Measurements from ENCODE around the gene APBA2.

The APBA2 gene

GRCh38 chr15:28914483-28915023, 28.8 kb downstream of the APBA2 start:
- H3K27ac Mint-ChIP-seq, result no peak overlapping the region
- H3K4me3 Mint-ChIP-seq, result no peak overlapping the region
- H3K9me3 Mint-ChIP-seq, result no peaks in the 10 kb centered on the region
- no peaks in the 10 kb centered on the region for H3K27me3 Mint-ChIP-seq
- H3K4me1 Mint-ChIP-seq, result peaks cover 58% of the 10 kb centered on the region
- no peaks in the 10 kb centered on the region for H3K36me3 Mint-ChIP-seq

- Mint-ChIP-seq H3K4me1 (peaks cover 58% of the 10 kb centered on the region), H3K36me3 (no peaks in the 10 kb centered on the region), H3K27ac (no peak overlapping the region), H3K9me3 (no peaks in the 10 kb centered on the region), H3K27me3 (no peaks in the 10 kb centered on the region), H3K4me3 (no peak overlapping the region)
These were observed 29.5 kb downstream of the APBA2 start for GRCh38 chr15:28915041-28915810.

GRCh38 chr15:28915935-28916334, 30.2 kb downstream of the APBA2 start:
- peaks cover 59% of the 10 kb centered on the region for H3K4me1 Mint-ChIP-seq
- no peaks in the 10 kb centered on the region for H3K27me3 Mint-ChIP-seq
- H3K36me3 Mint-ChIP-seq, result no peaks in the 10 kb centered on the region
- H3K9me3 Mint-ChIP-seq, result no peaks in the 10 kb centered on the region
- no peak overlapping the region for H3K4me3 Mint-ChIP-seq
- H3K27ac Mint-ChIP-seq, result no peak overlapping the region

GRCh38 chr15:28917791-28918140, 32.0 kb downstream of the APBA2 start:
- Mint-ChIP-seq H3K27ac (peak overlapping the region; percentile 85), H3K4me3 (peak overlapping the region; percentile 23), H3K27me3 (no peaks in the 10 kb centered on the region), H3K36me3 (peaks cover 7% of the 10 kb centered on the region), H3K9me3 (no peaks in the 10 kb centered on the region), H3K4me1 (peaks cover 56% of the 10 kb centered on the region)

- H3K4me1 Mint-ChIP-seq, result peaks cover 61% of the 10 kb centered on the region
- no peaks in the 10 kb centered on the region for H3K9me3 Mint-ChIP-seq
- peak overlapping the region; percentile 23 for H3K4me3 Mint-ChIP-seq
- H3K36me3 Mint-ChIP-seq, result peaks cover 8% of the 10 kb centered on the region
- no peaks in the 10 kb centered on the region for H3K27me3 Mint-ChIP-seq
- peak overlapping the region; percentile 85 for H3K27ac Mint-ChIP-seq
These were observed 32.6 kb downstream of the APBA2 start for GRCh38 chr15:28918141-28918983.

GRCh38 chr15:28919201-28919635, 33.4 kb downstream of the APBA2 start:
- Mint-ChIP-seq H3K9me3 (no peaks in the 10 kb centered on the region), H3K27me3 (no peaks in the 10 kb centered on the region), H3K36me3 (peaks cover 8% of the 10 kb centered on the region), H3K4me1 (peaks cover 63% of the 10 kb centered on the region), H3K27ac (no peak overlapping the region), H3K4me3 (peak overlapping the region; percentile 75)

- H3K4me1 Mint-ChIP-seq, result peaks cover 70% of the 10 kb centered on the region
- H3K4me3 Mint-ChIP-seq, result peak overlapping the region; percentile 75
- H3K9me3 Mint-ChIP-seq, result no peaks in the 10 kb centered on the region
- no peaks in the 10 kb centered on the region for H3K27me3 Mint-ChIP-seq
- H3K27ac Mint-ChIP-seq, result peak overlapping the region; percentile 46
- peaks cover 10% of the 10 kb centered on the region for H3K36me3 Mint-ChIP-seq
These were observed 34.2 kb downstream of the APBA2 start for GRCh38 chr15:28919679-28920655.

- H3K27me3 Mint-ChIP-seq, result no peaks in the 10 kb centered on the region
- no peaks in the 10 kb centered on the region for H3K9me3 Mint-ChIP-seq
- peak overlapping the region; percentile 38 for H3K27ac Mint-ChIP-seq
- H3K4me3 Mint-ChIP-seq, result peak overlapping the region; percentile 75
- H3K4me1 Mint-ChIP-seq, result peaks cover 79% of the 10 kb centered on the region
- H3K36me3 Mint-ChIP-seq, result peaks cover 11% of the 10 kb centered on the region
These were observed 35.1 kb downstream of the APBA2 start for GRCh38 chr15:28920781-28921331.

GRCh38 chr15:28921336-28921735, 35.6 kb downstream of the APBA2 start:
- Mint-ChIP-seq H3K27me3 (no peaks in the 10 kb centered on the region), H3K9me3 (no peaks in the 10 kb centered on the region), H3K4me3 (peak overlapping the region; percentile 75), H3K4me1 (peaks cover 82% of the 10 kb centered on the region), H3K36me3 (peaks cover 11% of the 10 kb centered on the region), H3K27ac (peak overlapping the region; percentile 38)

- Mint-ChIP-seq H3K4me1 (peaks cover 81% of the 10 kb centered on the region), H3K27ac (no peak overlapping the region), H3K36me3 (peaks cover 13% of the 10 kb centered on the region), H3K27me3 (no peaks in the 10 kb centered on the region), H3K9me3 (no peaks in the 10 kb centered on the region), H3K4me3 (no peak overlapping the region)
These were observed 36.3 kb downstream of the APBA2 start for GRCh38 chr15:28921919-28922706.

- H3K36me3 Mint-ChIP-seq, result peaks cover 15% of the 10 kb centered on the region
- H3K4me1 Mint-ChIP-seq, result peaks cover 81% of the 10 kb centered on the region
- H3K27me3 Mint-ChIP-seq, result no peaks in the 10 kb centered on the region
- no peak overlapping the region for H3K27ac Mint-ChIP-seq
- H3K9me3 Mint-ChIP-seq, result no peaks in the 10 kb centered on the region
- no peak overlapping the region for H3K4me3 Mint-ChIP-seq
These were observed 36.9 kb downstream of the APBA2 start for GRCh38 chr15:28922707-28923012.

GRCh38 chr15:28923726-28924280, 38.0 kb downstream of the APBA2 start:
- Mint-ChIP-seq H3K4me1 (peaks cover 80% of the 10 kb centered on the region), H3K27ac (peak overlapping the region; percentile 25), H3K4me3 (no peak overlapping the region), H3K9me3 (no peaks in the 10 kb centered on the region), H3K27me3 (no peaks in the 10 kb centered on the region), H3K36me3 (peaks cover 18% of the 10 kb centered on the region)

- Mint-ChIP-seq H3K9me3 (no peaks in the 10 kb centered on the region), H3K4me3 (no peak overlapping the region), H3K36me3 (peaks cover 21% of the 10 kb centered on the region), H3K4me1 (peaks cover 68% of the 10 kb centered on the region), H3K27ac (peak overlapping the region; percentile 70), H3K27me3 (no peaks in the 10 kb centered on the region)
These were observed 41.3 kb downstream of the APBA2 start for GRCh38 chr15:28927043-28927442.

- Mint-ChIP-seq H3K27ac (peak overlapping the region; percentile 64), H3K4me3 (no peak overlapping the region), H3K36me3 (peaks cover 23% of the 10 kb centered on the region), H3K4me1 (peaks cover 67% of the 10 kb centered on the region), H3K27me3 (no peaks in the 10 kb centered on the region), H3K9me3 (no peaks in the 10 kb centered on the region)
These were observed 43.4 kb downstream of the APBA2 start for GRCh38 chr15:28929200-28929599.
